Measurements from ENCODE around the gene TECR. TPM values are rescaled to one million over a fixed set of nuclear protein-coding genes. Genes with fewer than 3 reads are reported as not detected.
A peak's percentile ranks its signal among the peaks of the same experiment; 100 is the strongest.

TECR gene, protein sequence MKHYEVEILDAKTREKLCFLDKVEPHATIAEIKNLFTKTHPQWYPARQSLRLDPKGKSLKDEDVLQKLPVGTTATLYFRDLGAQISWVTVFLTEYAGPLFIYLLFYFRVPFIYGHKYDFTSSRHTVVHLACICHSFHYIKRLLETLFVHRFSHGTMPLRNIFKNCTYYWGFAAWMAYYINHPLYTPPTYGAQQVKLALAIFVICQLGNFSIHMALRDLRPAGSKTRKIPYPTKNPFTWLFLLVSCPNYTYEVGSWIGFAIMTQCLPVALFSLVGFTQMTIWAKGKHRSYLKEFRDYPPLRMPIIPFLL
- polyA plus RNA-seq (ENCODE audit: insufficient read length in 12 of 12): 100 to 1,000 TPM in 7 of 12 donors, 10 to 100 TPM in 4, not detected in 1; 73.9 to 183 (median 113) TPM
- long read RNA-seq, donor 1, transcript TECR-209 (8 exons, 1,043 nt): minor isoform, 5 of 589 reads
- long read RNA-seq, donor 1, transcript TECR-201 (13 exons, 1,171 nt): major isoform, 61 of 589 reads
- long read RNA-seq, donor 1, transcript TECR-226 (13 exons, 1,170 nt): minor isoform, 6 of 589 reads
- long read RNA-seq, donor 1, partial matches to known transcripts: 508 of 589 reads
- long read RNA-seq, donor 1, other reads (novel, unspliced or antisense): 7 of 589 reads
- long read RNA-seq, donor 2, transcript TECR-207 (12 exons, 1,188 nt): major isoform, 24 of 84 reads
- long read RNA-seq, donor 2, transcript TECR-201 (13 exons, 1,171 nt): minor isoform, 16 of 84 reads
- long read RNA-seq, donor 2, partial matches to known transcripts: 25 of 84 reads
- long read RNA-seq, donor 2, other reads (novel, unspliced or antisense): 15 of 84 reads
- long read RNA-seq, donor 3, transcript TECR-207 (12 exons, 1,188 nt): major isoform, 12 of 216 reads
- long read RNA-seq, donor 3, transcript TECR-201 (13 exons, 1,171 nt): minor isoform, 8 of 216 reads
- long read RNA-seq, donor 3, partial matches to known transcripts: 190 of 216 reads
- long read RNA-seq, donor 3, other reads (novel, unspliced or antisense): 0 of 216 reads
- long read RNA-seq, donor 4, transcript TECR-201 (13 exons, 1,171 nt): major isoform, 11 of 176 reads
- long read RNA-seq, donor 4, transcript TECR-207 (12 exons, 1,188 nt): minor isoform, 5 of 176 reads
- long read RNA-seq, donor 4, partial matches to known transcripts: 158 of 176 reads
- long read RNA-seq, donor 4, other reads (novel, unspliced or antisense): 0 of 176 reads
- long read RNA-seq, donor 5, transcript TECR-207 (12 exons, 1,188 nt): major isoform, 27 of 941 reads
- long read RNA-seq, donor 5, transcript TECR-201 (13 exons, 1,171 nt): minor isoform, 21 of 941 reads
- long read RNA-seq, donor 5, partial matches to known transcripts: 875 of 941 reads
- long read RNA-seq, donor 5, other reads (novel, unspliced or antisense): 13 of 941 reads
- long read RNA-seq, donor 6, transcript TECR-201 (13 exons, 1,171 nt): major isoform, 7 of 244 reads
- long read RNA-seq, donor 6, partial matches to known transcripts: 228 of 244 reads
- long read RNA-seq, donor 6, other reads (novel, unspliced or antisense): 0 of 244 reads
- long read RNA-seq, donor 7, transcript TECR-207 (12 exons, 1,188 nt): minor isoform, 10 of 219 reads
- long read RNA-seq, donor 7, transcript TECR-201 (13 exons, 1,171 nt): major isoform, 13 of 219 reads
- long read RNA-seq, donor 7, partial matches to known transcripts: 192 of 219 reads
- long read RNA-seq, donor 7, other reads (novel, unspliced or antisense): 0 of 219 reads
- long read RNA-seq, donor 8, transcript TECR-201 (13 exons, 1,171 nt): minor isoform, 18 of 84 reads
- long read RNA-seq, donor 8, transcript TECR-207 (12 exons, 1,188 nt): major isoform, 24 of 84 reads
- long read RNA-seq, donor 8, partial matches to known transcripts: 31 of 84 reads
- long read RNA-seq, donor 8, other reads (novel, unspliced or antisense): 5 of 84 reads
- long read RNA-seq, donor 9, transcript TECR-207 (12 exons, 1,188 nt): minor isoform, 6 of 390 reads
- long read RNA-seq, donor 9, transcript TECR-201 (13 exons, 1,171 nt): major isoform, 8 of 390 reads
- long read RNA-seq, donor 9, partial matches to known transcripts: 359 of 390 reads
- long read RNA-seq, donor 9, other reads (novel, unspliced or antisense): 17 of 390 reads
- long read RNA-seq, donor 10, transcript TECR-201 (13 exons, 1,171 nt): minor isoform, 15 of 412 reads
- long read RNA-seq, donor 10, transcript TECR-207 (12 exons, 1,188 nt): major isoform, 37 of 412 reads
- long read RNA-seq, donor 10, partial matches to known transcripts: 344 of 412 reads
- long read RNA-seq, donor 10, other reads (novel, unspliced or antisense): 10 of 412 reads
- long read RNA-seq, donor 11, transcript TECR-201 (13 exons, 1,171 nt): major isoform, 17 of 398 reads
- long read RNA-seq, donor 11, transcript TECR-207 (12 exons, 1,188 nt): minor isoform, 9 of 398 reads
- long read RNA-seq, donor 11, partial matches to known transcripts: 369 of 398 reads
- long read RNA-seq, donor 11, other reads (novel, unspliced or antisense): 0 of 398 reads

DNA sequence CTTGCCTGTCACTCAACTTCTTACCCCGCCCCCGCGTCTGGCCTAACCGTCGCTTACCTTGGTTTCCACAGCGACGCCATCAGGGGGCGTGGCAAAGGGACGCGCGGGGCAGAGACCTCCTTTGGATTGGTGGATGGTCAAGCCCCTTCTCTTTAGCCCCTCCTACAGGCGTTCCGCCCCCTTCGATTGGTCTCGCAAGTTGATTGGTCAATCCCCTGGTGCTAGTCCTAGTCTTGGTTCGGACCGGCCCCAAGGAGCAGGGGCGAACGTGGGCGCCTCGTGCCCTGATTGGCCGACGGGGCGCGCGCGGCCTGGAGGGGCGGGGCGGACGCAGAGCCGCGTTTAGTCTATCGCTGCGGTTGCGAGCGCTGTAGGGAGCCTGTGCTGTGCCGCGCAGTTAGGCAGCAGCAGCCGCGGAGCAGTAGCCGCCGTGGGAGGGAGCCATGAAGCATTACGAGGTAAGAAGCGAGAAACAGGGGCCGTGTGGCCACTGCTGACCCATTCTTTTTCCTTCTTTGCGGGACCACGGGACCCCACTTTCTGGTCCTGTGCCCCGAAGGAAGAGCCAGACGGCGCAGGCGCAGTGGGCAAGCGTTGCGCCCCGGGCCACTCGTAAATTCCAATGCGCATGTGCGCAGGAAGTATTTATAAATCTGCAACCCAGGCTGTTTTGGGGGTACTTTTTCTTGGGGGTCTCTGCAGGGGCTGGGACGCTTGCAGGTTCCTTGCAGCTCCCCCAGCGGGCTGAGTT is at the start of gene TECR:
Gene TECR (plus strand): TSS at position 341 of the 751 bp plus-strand sequence. CDS start 103 bp downstream, at position 444.
- DNase-seq: peak; percentile 100

DNA sequence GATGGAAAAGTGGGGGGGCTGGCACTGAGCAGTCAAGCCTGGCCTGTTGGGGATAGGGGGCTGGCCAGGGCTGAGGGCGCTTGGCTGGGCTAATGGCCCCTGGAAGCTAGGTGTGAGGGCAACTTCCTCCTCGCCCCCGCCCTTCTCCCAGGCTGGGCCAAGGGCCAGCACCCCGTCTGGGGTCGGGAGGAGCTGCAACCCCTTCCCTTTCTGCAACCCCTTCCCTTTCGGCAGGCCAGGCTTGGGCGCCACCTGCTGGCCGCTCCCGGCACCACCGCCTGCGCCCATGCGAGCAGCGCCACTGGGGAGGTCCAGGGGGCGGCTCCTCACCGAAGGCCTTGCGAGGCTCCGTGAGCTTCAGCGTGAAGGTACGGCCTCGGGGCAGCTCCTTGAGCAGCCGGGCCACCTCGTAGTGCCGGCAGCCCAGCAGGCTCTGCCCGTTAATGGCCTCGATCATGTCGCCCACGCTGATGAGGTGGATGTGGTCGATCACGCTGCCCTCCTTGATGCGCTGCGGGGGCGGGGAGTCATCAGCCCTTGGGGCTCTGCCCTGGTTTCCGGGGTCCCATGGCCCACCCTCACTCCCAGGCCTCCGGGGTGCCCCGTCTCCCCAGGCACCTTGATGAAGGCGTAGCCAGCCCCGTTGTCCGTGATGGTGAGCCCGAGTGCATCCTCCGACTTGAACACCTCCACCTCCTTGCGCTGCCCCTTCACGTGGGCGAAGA is 49.3 kb upstream of the TECR start:
- DNase-seq: no peak

DNA sequence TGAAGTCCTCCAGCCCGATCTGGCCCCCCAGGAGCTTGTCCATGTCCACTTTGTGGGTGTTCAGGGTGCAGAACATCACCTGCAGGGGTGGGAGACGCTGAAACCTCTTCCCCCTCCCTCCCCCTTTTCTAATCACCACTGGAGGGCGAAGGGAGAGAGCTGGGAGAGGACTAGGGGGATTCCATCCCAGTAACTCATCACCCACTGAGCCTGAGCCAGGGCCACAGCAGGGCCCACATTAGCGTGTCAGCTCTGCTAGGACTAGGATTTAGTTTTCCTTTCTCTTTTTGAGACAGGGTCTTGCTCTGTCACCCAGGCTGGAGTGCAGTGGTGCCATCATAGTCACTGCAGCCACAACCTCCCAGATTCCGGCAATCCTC is 48.7 kb upstream of the TECR start:
- DNase-seq: no peak

DNA sequence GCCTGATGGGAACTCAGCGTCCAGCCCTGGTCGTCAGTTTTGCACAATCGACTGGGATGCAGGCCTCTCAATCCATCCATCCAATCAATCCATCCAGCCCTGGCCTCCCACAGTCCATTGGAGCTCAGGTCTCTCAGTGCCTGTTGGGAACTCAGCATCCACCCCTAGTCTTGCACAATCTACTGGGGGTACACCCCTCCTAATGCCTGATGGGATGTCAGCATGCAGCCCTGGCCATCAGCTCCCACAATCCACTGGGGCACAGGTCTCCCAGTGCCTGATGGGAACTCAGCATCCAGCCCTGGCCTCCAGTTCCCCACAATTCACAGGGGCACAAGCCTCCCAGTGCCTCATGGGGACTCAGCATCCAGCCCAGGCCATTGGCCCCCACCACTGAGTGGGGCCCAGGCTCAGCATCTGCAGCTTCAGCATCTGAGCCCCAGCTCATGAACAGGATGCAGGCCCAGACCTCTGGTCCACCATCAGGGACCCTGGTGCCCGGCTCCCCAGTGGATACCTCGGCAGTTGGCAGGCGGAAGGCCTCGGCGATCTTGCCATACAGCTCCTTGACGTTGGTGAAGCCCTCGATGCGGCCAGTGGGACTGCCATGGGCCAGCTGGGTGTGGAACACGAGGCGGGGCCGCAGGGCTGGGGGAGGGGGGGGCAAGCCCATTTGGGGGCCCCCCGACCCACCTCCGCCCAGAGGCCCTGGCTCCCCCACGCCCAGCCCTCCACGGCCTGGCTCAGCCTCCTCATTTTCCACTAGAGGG is 47.0 kb upstream of the TECR start:
- no peak for DNase-seq

DNA sequence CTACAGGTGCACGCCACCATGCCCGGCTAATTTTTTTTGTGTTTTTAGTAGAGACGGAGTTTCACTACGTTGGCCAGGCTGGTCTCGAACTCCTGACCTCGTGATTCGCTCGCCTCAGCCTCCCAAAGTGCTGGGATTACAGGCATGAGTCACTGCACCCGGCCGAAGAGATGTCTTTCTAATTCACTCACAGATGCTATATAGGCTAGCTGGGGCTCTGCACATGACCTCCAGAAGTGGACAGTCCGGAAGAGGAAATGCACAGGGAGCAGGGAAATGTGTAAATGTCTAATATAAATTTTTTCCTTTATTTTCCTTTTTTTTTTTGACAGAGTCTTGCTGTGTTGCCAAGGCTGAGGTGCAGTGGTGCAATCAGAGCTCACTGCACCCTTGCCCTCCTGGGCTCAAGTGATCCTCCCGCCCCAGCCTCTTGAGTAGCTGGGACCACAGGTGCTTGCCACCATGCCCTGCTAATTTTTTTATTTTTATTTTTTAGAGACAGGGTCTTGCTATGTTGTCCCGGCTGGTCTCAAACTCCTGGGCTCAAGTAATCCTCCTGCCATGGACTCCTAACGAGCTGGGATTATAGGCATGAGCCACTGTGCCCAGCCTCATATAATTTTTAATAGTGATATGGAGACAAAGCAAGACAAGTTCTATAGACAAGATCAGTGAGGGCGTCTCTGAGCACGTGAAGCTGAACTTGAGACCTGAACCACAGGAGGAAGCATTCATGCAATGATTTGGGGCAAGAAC is 41.8 kb upstream of the TECR start:
- no peak for DNase-seq

DNA sequence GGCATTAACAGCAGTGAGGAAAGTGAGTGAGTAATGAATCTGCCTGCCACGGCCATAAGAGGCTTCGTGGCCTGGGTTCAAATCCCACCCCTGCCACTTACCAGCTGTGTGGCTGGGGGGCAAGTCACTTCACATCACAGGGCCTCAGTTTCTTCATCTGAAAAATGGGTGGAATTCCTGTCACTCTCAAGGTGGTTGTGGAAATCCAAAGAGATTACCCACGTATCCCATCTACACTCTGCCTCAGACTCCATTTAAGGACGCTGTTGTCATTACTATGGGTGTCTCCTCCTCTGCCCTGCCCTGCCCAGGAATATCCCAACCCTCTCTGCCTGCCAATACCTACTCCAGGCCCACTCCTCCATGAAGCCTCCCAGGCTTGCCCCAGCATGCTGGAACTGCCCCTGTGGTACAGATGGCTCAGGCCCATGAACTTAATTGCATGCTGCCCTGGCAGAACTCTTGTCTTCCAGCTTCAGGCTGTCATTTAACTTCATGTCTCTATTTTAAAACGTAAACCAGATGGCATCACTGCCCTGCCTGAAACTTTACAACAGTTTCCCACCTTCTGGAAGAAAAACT is 36.5 kb upstream of the TECR start:
- no peak for DNase-seq

DNA sequence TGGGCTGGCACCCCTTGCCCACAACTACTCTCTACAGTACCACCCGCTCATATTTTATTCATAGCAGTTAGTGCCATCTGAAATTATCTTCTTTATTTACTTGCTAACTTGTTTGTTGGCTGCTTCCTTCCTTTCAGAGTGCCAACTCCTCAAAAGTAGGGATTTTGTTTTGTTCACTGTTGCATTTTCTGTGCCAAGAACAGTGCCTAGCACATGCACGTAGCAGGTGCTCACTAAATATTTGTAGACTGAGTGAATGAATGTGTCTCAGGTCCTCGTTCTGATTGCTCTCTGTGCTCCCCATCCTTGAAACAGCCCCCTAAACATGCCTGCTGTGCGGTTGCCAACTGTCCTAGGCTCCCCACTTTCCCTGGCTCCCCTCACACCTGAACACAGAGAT is 35.0 kb upstream of the TECR start:
- DNase-seq: no peak

DNA sequence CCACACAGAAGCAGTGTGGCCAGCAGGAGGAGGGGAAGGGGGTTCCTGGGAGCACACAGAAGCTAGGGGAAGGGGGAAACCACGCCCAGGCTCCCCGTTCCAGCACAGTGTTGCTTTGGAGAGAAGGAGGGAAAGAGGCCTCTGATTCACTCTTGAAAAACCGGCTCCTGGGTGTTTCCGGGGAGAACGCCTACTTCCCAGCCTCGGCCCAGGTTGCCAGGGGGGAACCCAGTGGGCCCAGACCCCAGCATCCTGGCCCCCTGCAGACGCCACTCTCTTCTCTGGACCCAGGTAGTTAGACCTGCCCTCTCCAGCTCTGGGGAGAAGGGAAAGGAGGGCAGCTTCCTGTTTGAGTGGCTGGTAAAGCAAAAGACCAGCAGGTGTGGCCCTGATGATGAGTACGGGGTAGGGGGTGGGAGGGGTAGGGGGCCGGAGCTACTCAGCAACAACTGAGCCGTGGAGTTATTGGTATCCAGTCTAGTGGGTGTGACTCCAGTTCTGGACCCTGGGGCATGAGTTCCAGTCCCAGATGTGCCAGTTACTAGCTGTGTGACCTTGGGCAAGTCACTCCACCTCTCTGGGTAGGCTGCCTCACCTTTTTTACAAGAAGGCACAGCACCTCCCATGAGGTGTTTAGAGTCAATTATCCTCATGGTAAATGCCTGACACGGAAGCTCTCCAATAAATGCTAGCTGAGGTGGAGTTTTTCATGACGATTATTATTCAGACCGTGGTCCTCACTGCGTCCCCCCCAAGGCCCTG is 34.3 kb upstream of the TECR start:
- DNase-seq: no peak

DNA sequence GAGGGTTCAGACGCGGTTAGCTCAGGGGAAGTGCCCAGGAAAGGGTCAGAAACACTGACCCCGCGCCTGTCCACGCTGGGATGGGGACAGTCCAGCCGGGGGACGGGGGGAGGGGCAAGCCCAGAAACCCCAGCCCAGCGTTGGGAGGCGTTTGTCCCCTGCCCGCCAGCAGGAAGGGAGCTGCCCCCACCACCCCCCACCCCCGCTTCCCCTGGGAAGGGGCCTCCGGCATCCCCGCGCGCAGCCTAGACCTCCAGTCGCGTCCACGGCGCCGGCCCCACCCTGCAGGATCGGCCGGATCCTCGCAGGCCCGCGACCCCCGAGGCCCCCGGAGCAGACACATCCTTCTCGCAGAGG is 33.7 kb upstream of the TECR start:
- DNase-seq: no peak

DNA sequence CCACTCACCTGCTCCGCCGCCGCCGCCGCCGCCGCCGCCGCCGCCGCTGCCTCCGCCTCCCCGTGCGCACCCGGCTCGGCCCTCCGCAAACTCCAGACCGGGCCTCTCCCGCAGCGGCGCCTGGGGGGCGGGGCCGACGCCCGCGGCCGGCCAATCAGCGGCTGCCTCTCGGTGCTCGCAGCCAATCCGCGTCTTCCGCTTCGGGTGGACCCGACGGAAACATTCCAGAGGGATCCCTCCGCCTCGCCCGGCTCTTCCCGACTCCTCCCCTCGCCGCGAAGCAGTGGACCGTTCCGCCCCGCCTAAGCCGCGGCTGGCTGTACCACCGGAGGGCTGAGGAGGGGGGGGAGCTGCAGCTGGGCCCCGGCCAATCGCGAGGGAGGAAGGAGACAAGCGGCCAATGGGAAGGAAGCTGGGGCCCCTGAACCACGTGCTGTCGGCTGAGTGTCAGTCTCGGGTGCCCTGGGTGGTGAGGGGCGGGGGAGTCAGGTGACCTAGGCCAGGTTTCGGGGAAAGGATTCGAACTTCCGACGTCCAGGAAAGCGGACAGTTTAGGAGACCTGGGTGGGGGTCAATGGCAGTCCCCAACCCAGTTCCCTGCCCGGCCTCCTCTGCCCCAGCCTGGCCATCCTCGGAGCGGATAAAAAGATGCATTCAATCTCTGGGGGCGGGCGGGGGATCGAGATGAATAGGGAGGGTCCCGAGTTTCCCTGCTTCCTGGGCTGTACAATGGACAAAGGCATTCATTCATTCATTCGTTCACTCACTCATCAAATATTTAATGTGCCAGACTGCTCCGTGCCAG is 33.2 kb upstream of the TECR start, which contains the start of gene GIPC1:
Gene GIPC1 (minus strand): TSS at position 99 of the 805 bp plus-strand sequence. CDS start 13,151 bp downstream, outside the sequence.
- DNase-seq: peak; percentile 97

DNA sequence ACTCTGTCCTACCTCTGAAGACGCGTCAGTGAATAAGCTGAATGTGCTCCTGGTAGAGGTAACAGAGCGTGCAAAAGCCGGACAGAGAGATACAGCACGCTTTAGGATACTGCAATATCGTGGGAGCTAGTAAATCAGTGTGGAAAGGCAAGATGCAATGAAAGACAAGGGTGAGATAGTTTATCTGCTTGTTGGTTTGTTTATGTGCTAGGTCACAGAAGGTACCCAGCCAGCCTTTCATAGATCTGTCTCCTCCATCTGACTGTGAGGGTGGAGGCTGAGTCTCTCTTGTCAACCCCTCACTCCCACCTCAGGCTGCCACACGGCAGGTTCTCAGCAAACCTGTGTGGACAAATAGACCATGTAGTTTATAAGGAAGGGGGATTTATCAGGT is 32.6 kb upstream of the TECR start:
- DNase-seq: no peak

DNA sequence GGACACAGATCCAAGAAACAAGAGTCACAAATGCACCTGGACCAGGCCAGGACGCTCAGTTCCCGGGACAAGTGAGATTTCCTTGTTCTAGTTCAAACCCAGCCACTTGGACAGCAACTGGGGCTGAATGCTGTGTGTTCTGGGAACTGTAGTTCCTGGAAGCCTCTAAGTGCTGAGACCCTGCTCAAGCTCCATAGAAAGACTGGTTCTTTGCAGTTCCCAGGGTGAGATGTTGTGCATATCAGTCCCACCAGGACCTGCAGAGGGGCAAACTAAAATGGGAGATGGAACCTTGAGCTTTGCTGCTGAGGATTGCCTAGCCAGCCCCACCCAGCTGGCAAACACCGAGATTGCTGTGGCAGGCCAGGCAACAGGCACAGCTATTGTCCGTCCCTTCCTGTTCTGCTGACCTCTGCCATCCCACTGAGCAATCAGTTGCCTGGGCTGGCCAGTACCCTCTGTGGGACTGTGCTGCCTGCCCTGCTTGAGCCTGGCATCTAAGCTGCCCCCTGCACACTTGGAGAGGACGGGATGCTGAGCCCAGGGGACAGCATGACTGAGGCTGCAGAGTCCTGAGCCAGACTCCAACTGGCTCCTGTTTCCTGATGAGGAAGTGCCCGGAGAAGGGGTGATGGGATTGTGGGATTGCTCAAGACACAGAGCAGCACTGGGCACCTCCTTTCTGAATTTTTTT is 32.0 kb upstream of the TECR start:
- DNase-seq: no peak

DNA sequence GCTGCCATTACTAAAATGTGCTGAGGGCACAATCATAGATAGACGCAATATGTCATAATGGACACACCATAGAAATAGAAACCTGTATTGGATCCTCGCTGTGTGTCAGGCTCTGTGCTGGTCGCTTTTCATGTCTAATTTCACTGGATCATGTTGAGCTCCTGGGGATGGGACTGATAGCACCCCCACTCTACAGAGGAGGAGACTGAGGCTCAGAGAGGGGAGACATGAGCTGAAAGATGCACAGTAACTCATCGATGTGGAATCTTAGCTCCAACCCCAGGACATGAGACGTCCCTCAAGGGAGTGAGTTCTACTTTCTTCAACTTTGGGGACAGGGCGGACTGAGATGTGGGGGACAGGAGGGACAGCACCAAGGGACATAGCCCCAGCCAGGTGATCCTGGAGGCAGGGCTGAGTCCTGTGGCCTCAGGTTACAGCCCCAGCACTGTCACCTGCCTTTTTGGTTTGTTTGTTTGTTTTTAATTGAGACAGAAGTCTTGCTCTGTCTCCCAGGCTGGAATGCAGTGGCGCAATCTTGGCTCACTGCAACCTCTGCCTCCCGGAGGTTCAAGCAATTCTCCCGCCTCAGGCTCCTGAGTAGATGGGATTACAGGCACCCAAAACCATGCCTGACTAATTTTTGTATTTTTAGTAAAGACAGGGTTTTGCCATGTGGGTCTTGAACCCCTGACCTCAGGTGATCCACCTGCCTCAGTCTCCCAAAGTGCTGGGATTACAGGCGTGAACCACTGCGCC is 26.9 kb upstream of the TECR start:
- no peak for DNase-seq

Measured in muscle of arm (tissue), 14 donors.